GM06990 (cell line): ENCODE data around the gene DIAPH1.

Experiments used
- DNase-seq: peaks from one replicate; pipeline ENCODE4 v3.0.0-alpha.2; 2011; ENCODE audit not compliant: insufficient read length; ENCODE audit errors: extremely low read depth
- H3K27me3 ChIP-seq: replicated peaks from 2 replicates; pipeline ENCODE4 v1.6.0; 2011; ENCODE audit warnings: low read length; ENCODE audit not compliant: control insufficient read depth, insufficient read depth
- H3K36me3 ChIP-seq: 2 replicates; pipeline ENCODE4 v1.5.1; 2011; ENCODE audit warnings: low read length; ENCODE audit not compliant: control insufficient read depth, insufficient read depth
- H3K4me3 ChIP-seq: replicated peaks from 2 replicates; pipeline ENCODE4 v1.5.1; 2011; ENCODE audit warnings: low read depth, mild to moderate bottlenecking, control low read depth, low read length
- TF ChIP-seq, protein P1 (sequence below): IDR thresholded peaks from 2 replicates; pipeline ENCODE4 v1.5.1; 2011; ENCODE audit warnings: low read length, control low read depth, mild to moderate bottlenecking, inconsistent platforms; ENCODE audit not compliant: insufficient read depth, poor library complexity, severe bottlenecking

Gene DIAPH1

GRCh38 chr5:141485321-141486055 is 133.3 kb downstream of the DIAPH1 start:
- no peak overlapping the region for H3K4me3 ChIP-seq
- DNase-seq = no peak
- TF ChIP-seq, protein P1, sequence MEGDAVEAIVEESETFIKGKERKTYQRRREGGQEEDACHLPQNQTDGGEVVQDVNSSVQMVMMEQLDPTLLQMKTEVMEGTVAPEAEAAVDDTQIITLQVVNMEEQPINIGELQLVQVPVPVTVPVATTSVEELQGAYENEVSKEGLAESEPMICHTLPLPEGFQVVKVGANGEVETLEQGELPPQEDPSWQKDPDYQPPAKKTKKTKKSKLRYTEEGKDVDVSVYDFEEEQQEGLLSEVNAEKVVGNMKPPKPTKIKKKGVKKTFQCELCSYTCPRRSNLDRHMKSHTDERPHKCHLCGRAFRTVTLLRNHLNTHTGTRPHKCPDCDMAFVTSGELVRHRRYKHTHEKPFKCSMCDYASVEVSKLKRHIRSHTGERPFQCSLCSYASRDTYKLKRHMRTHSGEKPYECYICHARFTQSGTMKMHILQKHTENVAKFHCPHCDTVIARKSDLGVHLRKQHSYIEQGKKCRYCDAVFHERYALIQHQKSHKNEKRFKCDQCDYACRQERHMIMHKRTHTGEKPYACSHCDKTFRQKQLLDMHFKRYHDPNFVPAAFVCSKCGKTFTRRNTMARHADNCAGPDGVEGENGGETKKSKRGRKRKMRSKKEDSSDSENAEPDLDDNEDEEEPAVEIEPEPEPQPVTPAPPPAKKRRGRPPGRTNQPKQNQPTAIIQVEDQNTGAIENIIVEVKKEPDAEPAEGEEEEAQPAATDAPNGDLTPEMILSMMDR = no peak
- H3K27me3 ChIP-seq = no peaks in the 10 kb centered on the region; the same call in 1 of the 2 replicates
- peaks cover 2% of the 10 kb centered on the region for H3K36me3 ChIP-seq

DNA sequence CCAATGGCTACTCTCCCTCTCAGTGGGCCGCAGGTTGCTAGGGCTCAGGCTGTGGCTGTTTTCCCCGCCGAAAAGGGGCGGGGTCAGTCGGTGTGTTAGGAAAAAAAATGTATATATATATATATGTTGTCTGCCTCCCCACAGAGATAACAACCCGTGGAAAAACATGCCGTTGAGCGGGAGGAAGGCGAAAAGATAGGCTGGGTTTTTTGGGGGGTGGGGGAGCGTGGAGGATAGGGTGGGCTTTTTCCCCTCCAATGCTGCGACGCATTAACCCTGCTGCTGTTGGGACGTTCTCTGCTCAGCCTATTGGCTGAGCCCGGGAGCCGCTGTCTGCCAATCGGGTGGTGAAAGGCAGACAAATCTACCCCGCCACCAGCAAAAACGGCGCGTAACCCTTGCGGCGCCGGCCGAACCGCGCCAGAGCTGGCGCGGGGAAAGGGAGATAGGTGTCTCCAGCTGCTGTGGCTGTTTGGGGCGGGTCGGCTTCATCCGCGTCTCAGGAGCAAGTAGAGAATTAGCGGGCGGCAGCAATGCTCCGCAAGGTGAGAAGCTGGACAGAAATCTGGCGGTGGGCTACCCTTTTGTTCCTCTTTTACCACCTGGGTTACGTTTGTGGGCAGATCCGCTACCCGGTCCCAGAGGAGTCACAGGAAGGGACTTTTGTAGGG is 134.0 kb downstream of the DIAPH1 start, which contains the start of gene PCDHGC4:
TSS of gene PCDHGC4 (plus strand) at position 390 of the 671 bp plus-strand sequence. CDS start at position 534, 144 bp downstream.
- H3K4me3 ChIP-seq = peak within 1 kb of the TSS; percentile 22
- peak; percentile 46 for DNase-seq
- H3K27me3 ChIP-seq = no peaks in the 10 kb centered on the region
- TF ChIP-seq, protein P1 = no peak
- H3K36me3 ChIP-seq = peaks cover 2% of the 10 kb centered on the region

DNA sequence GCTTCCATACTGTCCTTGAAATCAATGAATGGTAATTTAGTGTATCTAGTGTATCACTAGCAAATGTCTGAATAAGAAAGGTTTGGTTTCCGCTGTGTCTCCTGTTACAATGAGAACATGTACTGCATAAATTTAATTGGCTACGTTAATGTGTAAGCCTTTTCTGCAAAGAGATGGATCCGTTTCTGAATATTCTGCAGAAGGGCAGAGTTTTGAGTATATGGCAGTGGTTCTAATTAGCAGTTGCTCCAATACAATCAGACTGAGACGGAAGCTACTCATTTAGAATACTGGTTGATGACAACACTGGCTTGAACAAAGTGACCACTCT is 134.5 kb downstream of the DIAPH1 start:
- Histone ChIP-seq H3K27me3 (no peaks in the 10 kb centered on the region), H3K36me3 (peaks cover 2% of the 10 kb centered on the region; the same call in 1 of the 2 replicates), H3K4me3 (no peak overlapping the region; the same call in 1 of the 2 replicates)
- TF ChIP-seq, protein P1 = no peak
- no peak for DNase-seq

DNA sequence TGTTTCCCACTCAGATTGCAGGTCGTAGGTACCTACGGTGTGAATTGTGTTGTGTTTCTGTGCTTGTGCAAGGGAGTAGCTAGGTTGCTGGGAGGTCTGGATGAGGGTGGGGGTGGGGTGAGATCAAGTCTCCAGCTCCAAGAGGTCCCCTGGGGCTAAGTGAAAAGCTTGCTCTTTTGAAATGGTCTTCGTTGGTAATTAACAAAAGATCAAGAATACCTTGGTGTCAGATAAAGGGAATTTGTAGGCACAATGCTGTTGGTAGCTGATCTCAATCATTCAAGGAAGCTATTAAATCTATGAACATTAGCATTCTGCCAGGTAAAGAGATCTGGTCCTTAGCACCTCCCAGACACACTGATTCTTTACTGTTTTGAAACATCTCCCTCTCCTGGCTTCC is 134.9 kb downstream of the DIAPH1 start:
- H3K27me3 ChIP-seq = no peaks in the 10 kb centered on the region
- H3K4me3 ChIP-seq = no peak overlapping the region
- DNase-seq = no peak
- peaks cover 2% of the 10 kb centered on the region; the same call in 1 of the 2 replicates for H3K36me3 ChIP-seq
- TF ChIP-seq, protein P1 = no peak

- no peak for DNase-seq
- TF ChIP-seq, protein P1 = no peak
- Histone ChIP-seq H3K4me3 (no peak overlapping the region), H3K36me3 (no peaks in the 10 kb centered on the region), H3K27me3 (no peaks in the 10 kb centered on the region)
These were observed 139.0 kb downstream of the DIAPH1 start for GRCh38 chr5:141479776-141480175.
